HG03097 (cell line): ENCODE measurements around the gene GDF2.

Experiments
- ATAC-seq: cut with Tn5 transposase; IDR thresholded peaks from one replicate; pipeline ENCODE4 v1.9.1; 2021; ENCODE audit not compliant: unreplicated experiment, low FRiP score

The GDF2 gene

GRCh38 chr10:47366181-47366631, 44.0 kb downstream of the GDF2 start:
- no peak for ATAC-seq

- ATAC-seq: no peak
Measured at GRCh38 chr10:47366731-47367460, 44.6 kb downstream of the GDF2 start.

- no peak for ATAC-seq
Measured at GRCh38 chr10:47367646-47368045, 45.4 kb downstream of the GDF2 start.

- ATAC-seq: no peak
Measured at GRCh38 chr10:47368431-47369180, 46.4 kb downstream of the GDF2 start.

GRCh38 chr10:47369251-47369894, 47.1 kb downstream of the GDF2 start:
- no peak for ATAC-seq

GRCh38 chr10:47370015-47370767, 47.9 kb downstream of the GDF2 start:
- ATAC-seq: no peak

GRCh38 chr10:47370878-47371277, 48.6 kb downstream of the GDF2 start:
- ATAC-seq: no peak

GRCh38 chr10:47371629-47372485, 49.6 kb downstream of the GDF2 start:
- ATAC-seq: no peak

- ATAC-seq: no peak
Measured at GRCh38 chr10:47372726-47373125, 50.5 kb downstream of the GDF2 start.

GRCh38 chr10:47374611-47375536, 52.6 kb downstream of the GDF2 start:
- ATAC-seq: no peak

GRCh38 chr10:47376522-47377220, 54.4 kb downstream of the GDF2 start:
- ATAC-seq: no peak
